GM12892 (cell line): ENCODE measurements around the gene FNBP1.

Source experiments
- DNase-seq: peaks from one replicate; pipeline ENCODE4 v3.0.0; 2011; ENCODE audit not compliant: insufficient read length
- FAIRE-seq: peaks from 2 replicates; lab custom pipeline; 2011; peaks lifted over from hg19 to GRCh38; lab: Jason Lieb, UNC
- POLR2A ChIP-seq: IDR thresholded peaks from 2 replicates; pipeline ENCODE4 v1.6.1; 2011; ENCODE audit warnings: low read depth, low read length, control low read depth
- POLR2AphosphoS5 ChIP-seq: IDR thresholded peaks from 2 replicates; pipeline ENCODE4 v1.6.1; 2011; ENCODE audit warnings: low read depth, low read length, control low read depth
- TAF1 ChIP-seq: IDR thresholded peaks from 2 replicates; pipeline ENCODE4 v1.6.1; 2011; ENCODE audit warnings: low read depth, mild to moderate bottlenecking, control low read depth, low read length, borderline replicate concordance

Gene FNBP1

GRCh38 chr9:129841071-129841470 lies 201.9 kb downstream of the FNBP1 start:
- FAIRE-seq (no peak), DNase-seq (no peak)
- TF ChIP-seq TAF1, result no peak
- no peak for TF ChIP-seq POLR2AphosphoS5
- no peak for TF ChIP-seq POLR2A

DNA sequence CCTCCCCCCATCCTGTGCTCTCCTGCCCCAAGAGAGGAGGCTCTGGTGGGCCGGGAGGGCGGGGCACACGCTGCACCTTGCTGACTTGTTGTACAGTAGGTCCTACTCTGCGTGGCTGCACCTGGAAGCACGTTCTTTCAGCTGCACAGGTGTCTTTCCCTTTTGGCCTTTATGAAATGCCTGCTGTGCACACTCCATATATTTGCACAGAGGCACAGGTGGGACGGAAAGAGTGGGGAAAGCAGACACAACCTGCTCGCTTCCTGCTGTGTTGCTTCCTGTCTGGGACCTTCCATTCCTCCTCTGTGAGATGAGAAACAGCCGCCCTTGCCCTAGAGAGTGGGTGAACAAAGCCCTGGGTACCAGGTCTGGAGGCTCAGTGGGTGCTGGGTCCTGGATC lies 203.0 kb downstream of the FNBP1 start:
- DNase-seq (no peak), FAIRE-seq (no peak)
- TF ChIP-seq TAF1 (no peak), POLR2AphosphoS5 (no peak), POLR2A (no peak)

DNA sequence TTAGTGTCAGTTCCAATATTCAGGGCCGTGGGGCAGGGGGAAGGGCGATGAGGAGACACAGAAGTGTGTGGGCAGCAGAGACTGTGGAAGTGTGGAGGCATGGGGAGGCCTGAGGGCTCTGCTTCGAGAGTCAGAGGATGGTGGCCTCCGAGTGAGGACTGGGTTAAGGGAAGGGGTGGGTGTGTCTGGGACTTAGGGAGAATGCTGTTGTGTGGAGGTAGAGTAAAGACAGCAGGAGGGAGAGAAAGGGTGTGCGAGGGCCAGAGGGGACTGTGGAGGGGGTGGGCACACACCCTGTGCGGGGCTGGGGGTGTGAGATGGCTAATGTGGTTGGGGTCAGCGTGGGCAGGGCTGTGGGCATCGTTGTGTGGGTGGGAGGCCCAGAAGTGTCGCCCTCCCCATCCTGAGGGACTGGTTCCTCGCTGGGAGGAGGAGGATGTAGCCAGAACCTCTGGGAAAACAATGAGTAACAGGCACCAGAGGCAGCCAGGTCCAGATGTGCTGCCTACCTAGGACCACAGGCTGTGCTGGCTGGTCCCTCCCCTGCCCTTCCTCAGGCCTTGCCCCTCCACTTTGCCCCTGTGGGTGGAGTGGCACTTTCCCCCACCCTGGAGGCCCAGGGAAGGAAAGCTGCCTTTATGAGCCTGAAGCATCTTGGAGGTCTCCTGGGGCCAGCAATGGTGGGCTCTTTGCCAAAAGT lies 203.5 kb downstream of the FNBP1 start:
- DNase-seq (no peak), FAIRE-seq (no peak)
- no peak for TF ChIP-seq TAF1
- TF ChIP-seq POLR2A, result no peak
- no peak for TF ChIP-seq POLR2AphosphoS5

DNA sequence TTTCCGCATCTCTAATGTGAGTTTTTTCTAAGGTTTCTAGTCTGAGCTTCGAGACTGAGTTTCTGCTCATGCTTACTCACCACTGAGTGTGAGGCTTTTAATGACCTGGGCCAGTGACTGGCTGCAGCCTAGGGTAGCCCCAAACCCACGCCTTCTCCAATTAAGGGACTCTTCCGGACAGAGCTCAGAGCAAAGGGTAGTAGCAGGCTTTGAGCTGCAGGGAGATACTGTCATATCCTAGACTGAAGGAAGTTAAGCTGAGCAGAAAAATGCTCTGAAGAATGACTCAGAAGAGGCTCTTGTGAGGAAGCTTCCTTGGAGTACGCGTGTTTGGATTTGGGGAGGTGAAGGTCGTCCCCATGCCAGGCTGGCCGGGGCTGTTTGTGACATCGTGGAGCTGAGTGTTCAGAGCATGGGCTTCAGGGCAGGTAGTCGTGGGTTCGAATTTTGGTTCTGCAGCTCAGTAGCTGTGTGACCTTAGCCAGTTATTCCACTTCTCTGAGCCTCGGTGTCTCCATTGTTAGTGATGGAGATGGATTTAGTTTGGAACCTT lies 204.2 kb downstream of the FNBP1 start:
- TF ChIP-seq POLR2A (no peak), POLR2AphosphoS5 (no peak), TAF1 (no peak)
- no peak for FAIRE-seq
- DNase-seq, result no peak
